Heart left ventricle (tissue), 16 donors: ENCODE measurements around the gene OSCAR. TPM values are rescaled to one million over a fixed set of nuclear protein-coding genes. Genes with fewer than 3 reads are reported as not detected.
A peak's percentile ranks its signal among the peaks of the same experiment; 100 is the strongest.

Experiments used
- ATAC-seq, 4 donors: fragments of 200-7000 bp; cut with Tn5 transposase; one replicate each; pipeline ENCODE4 v1.9.1; 2020 to 2022; ENCODE audit warnings: moderate library complexity in 4 of 4, mild to moderate bottlenecking in 3 of 4, moderate number of reproducible peaks in 1 of 4
- DNase-seq, 5 donors: peaks; one replicate each; pipeline ENCODE4 v3.0.0-alpha.2; 2020
- H3K27ac ChIP-seq, 12 donors: fragments of 200-600 bp; sonication (generic) in 4 of 12; one replicate each; pipeline versions ENCODE4 v1.5.0 to v1.8.0; 2016 to 2022; ENCODE audit warnings: mild to moderate bottlenecking in 2 of 12
- H3K27me3 ChIP-seq, 9 donors: fragments of 200-600 bp; sonication (generic) in 2 of 9; one replicate each; pipeline versions ENCODE4 v1.5.1 to v1.8.0; 2016 to 2022; ENCODE audit warnings: mild to moderate bottlenecking in 3 of 9
- H3K36me3 ChIP-seq, 9 donors: fragments of 200-600 bp; sonication (generic) in 2 of 9; one replicate each; pipeline versions ENCODE4 v1.5.0 to v1.8.0; 2018 to 2022; ENCODE audit warnings: mild to moderate bottlenecking in 2 of 9
- H3K4me1 ChIP-seq, 12 donors: fragments of 200-600 bp; sonication (generic) in 4 of 12; one replicate each; pipeline versions ENCODE4 v1.5.0 to v1.8.0; 2016 to 2022; ENCODE audit warnings: mild to moderate bottlenecking in 3 of 12
- H3K4me3 ChIP-seq, 12 donors: fragments of 200-600 bp; sonication (generic) in 4 of 12; one replicate each; pipeline versions ENCODE4 v1.5.0 to v1.8.0; 2017 to 2022; ENCODE audit warnings: mild to moderate bottlenecking in 9 of 12, moderate library complexity in 4 of 12
- H3K9me3 ChIP-seq, 12 donors: fragments of 200-600 bp; sonication (generic) in 4 of 12; one replicate each; pipeline versions ENCODE4 v1.5.0 to v1.8.0; 2016 to 2022; ENCODE audit warnings: mild to moderate bottlenecking in 1 of 12
- CTCF ChIP-seq, 12 donors: fragments of 200-600 bp; sonication (generic) in 4 of 12; IDR thresholded peaks; one replicate each; pipeline versions ENCODE4 v1.5.0 to v1.8.0; 2018 to 2022; ENCODE audit warnings: antibody characterized with exemption in 12 of 12, mild to moderate bottlenecking in 5 of 12
- POLR2A ChIP-seq, 2 donors: fragments of 450-650 bp; IDR thresholded peaks; one replicate each; pipeline ENCODE4 v1.6.1; 2017; ENCODE audit warnings: antibody characterized with exemption in 2 of 2, mild to moderate bottlenecking in 2 of 2, moderate library complexity in 2 of 2
- whole genome bisulfite sequencing, 4 donors: extraction: QIAGEN DNeasy Blood & Tissue Kit in 2 of 4; methylation state at CpG; one replicate each; pipeline versions ENCODE4 v1.1.5 to v1.1.7; 2013 to 2018; 5-methylcytosine and 5-hydroxymethylcytosine counted together
- intact Hi-C, 10 donors: fragments of 100-400 bp; cut with DNase I; formaldehyde crosslinking; loops; one replicate each; pipeline versions ENCODE4 v1.11.1 to v1.14.2; 2022
- polyA plus RNA-seq, 2 donors: library from polyadenylated mRNA; stranded (reverse); fragments of 200-250 nt; gene quantifications; one replicate each; pipeline ENCODE4 v1.2.3, GENCODE V29; 2013
- total RNA-seq, 9 donors: library from RNA; depleted of rRNA in 2 of 9; stranded (reverse); fragments of >200 nt in 2 of 9; fragmentation: NEBNext Ultra II Directional in 3 of 9; extraction: Animal tissue kit (Norgen Biotek cat#: 25700) in 3 of 9; gene quantifications; one replicate each; pipeline versions ENCODE4 v1.1.0 to v1.2.4, GENCODE V29; 2016 to 2023
- donor health status: ischemic (EF 13 %, LVEDD 7.1; RV severe dilation, severe dysfunction).
- donor health status: healthy with polysubstance abuse.
- donor health status: DM: no; HTN: yes; CAD: no.
- donor health status: DM: no; HTN: no; CAD: no.
- donor health status: ischemic (EF 25% LVEDD 6.9; RV normal size, moderate dysfunction).
- donor health status: ischemic (EF 25% LVEDD 5.7; RV mildly dilated, moderate dysfunction).
- donor health status: healthy.
- donor health status: DM: yes; HTN: yes; CAD: no.
- donor health status: ischemic (EF 35%, LVEDD 5.7; RV mildly dilated, moderate dysfunction).
- donor health status: nonischemic (EF 11% LVEDD 7.7; RV severe dilation, severe dysfunction).
- donor health status: DM: yes; HTN: yes; CAD: no.
- donor health status: PGD.
- donor health status: ischemic (EF 29% LVEDD 5.4; RV normal size, mild dysfunction).
- donor health status: nonischemic (EF 23%, LVEDD 6.1; RV moderate dilation, normal function).

Gene OSCAR
- total and polyA plus RNA-seq, 11 donors: 0.35 to 9.8 (median 0.68) TPM; not detected in 1

GRCh38 chr19:54063350-54064116 is 37.1 kb downstream of the OSCAR start, which contains the start of gene VSTM1:
Gene VSTM1 (minus strand): TSS chr19:54063897. CDS start chr19:54063777, 120 bp downstream.
- H3K9me3 ChIP-seq: no peaks in the 10 kb centered on the region
- DNase-seq: no peak
- ATAC-seq: no peak
- H3K27me3 ChIP-seq: peaks cover 0 to 32% (median 0%) of the 10 kb centered on the region in 9 donors
- TF ChIP-seq POLR2A (IDR thresholded peaks at IDR 0.05): no peak
- TF ChIP-seq CTCF (IDR thresholded peaks at IDR 0.05): no peak
- intact Hi-C loops: no loop called here
- no peaks in the 10 kb centered on the region for H3K4me1 ChIP-seq
- WGBS, 4 donors: 65 to 70% (median 67%) methylated on average over 34 of the region's 34 CpGs
- peak within 1 kb of the TSS in 1 of 12 donors; percentile 20 for H3K27ac ChIP-seq
- H3K36me3 ChIP-seq: no peaks in the 10 kb centered on the region
- H3K4me3 ChIP-seq: peak within 1 kb of the TSS in 1 of 12 donors; percentile 30

GRCh38 chr19:54062643-54063042 is 38.0 kb downstream of the OSCAR start:
- Histone ChIP-seq H3K27me3 (peaks cover 0 to 32% (median 0%) of the 10 kb centered on the region in 9 donors), H3K27ac (peak overlapping the region in 1 of 12 donors; percentile 20), H3K36me3 (no peaks in the 10 kb centered on the region), H3K4me3 (no peak overlapping the region), H3K4me1 (no peaks in the 10 kb centered on the region), H3K9me3 (no peaks in the 10 kb centered on the region)
- 60 to 70% (median 63%) methylated on average over 9 of the region's 9 CpGs for WGBS, 4 donors
- peak in 3 of 5 donors; percentile 26 to 78 (median 38) for DNase-seq
- ATAC-seq: peak in 1 of 4 donors; percentile 67
- no peak for TF ChIP-seq CTCF (IDR thresholded peaks at IDR 0.05)
- no peak for TF ChIP-seq POLR2A (IDR thresholded peaks at IDR 0.05)
- intact Hi-C loops: no loop called here

GRCh38 chr19:54047616-54048015 is 53.0 kb downstream of the OSCAR start:
- Histone ChIP-seq H3K4me3 (no peak overlapping the region), H3K27ac (peak overlapping the region in 1 of 12 donors; percentile 42), H3K9me3 (peaks cover 0 to 4% (median 0%) of the 10 kb centered on the region in 12 donors), H3K36me3 (no peaks in the 10 kb centered on the region), H3K27me3 (peaks cover 0 to 40% (median 0%) of the 10 kb centered on the region in 9 donors), H3K4me1 (peaks cover 0 to 16% (median 0%) of the 10 kb centered on the region in 12 donors)
- 80 to 86% (median 83%) methylated on average over 4 of the region's 4 CpGs for WGBS, 4 donors
- DNase-seq: no peak
- intact Hi-C loops: no loop called here
- no peak for ATAC-seq
- TF ChIP-seq CTCF (IDR thresholded peaks at IDR 0.05) (no peak), POLR2A (IDR thresholded peaks at IDR 0.05) (no peak)

- ATAC-seq: no peak
- intact Hi-C loops: no loop called here
- H3K27me3 ChIP-seq: peaks cover 0 to 35% (median 0%) of the 10 kb centered on the region in 9 donors
Measured at GRCh38 chr19:54045771-54046170, 54.8 kb downstream of the OSCAR start.

More at GRCh38 chr19:54045771-54046170, 54.8 kb downstream of the OSCAR start:
- Histone ChIP-seq H3K9me3 (peaks cover 0 to 4% (median 0%) of the 10 kb centered on the region in 12 donors), H3K36me3 (no peaks in the 10 kb centered on the region), H3K4me3 (no peak overlapping the region), H3K27ac (no peak overlapping the region), H3K4me1 (peaks cover 0 to 16% (median 0%) of the 10 kb centered on the region in 12 donors)
- no peak for TF ChIP-seq CTCF (IDR thresholded peaks at IDR 0.05)
- no peak for TF ChIP-seq POLR2A (IDR thresholded peaks at IDR 0.05)
- DNase-seq: no peak
- WGBS, 4 donors: 75 to 93% (median 85%) methylated on average over 2 of the region's 2 CpGs
